K562 (cell line): ENCODE measurements around the gene SIKE1. TPM values are rescaled to one million over a fixed set of nuclear protein-coding genes. Genes with fewer than 3 reads are reported as not detected.
"Not testable (repeated sequence)": the region's sequence is repeated elsewhere in the genome, so short reads cannot be mapped to it uniquely, and the experiment has no call there.

Experiments
- ATAC-seq: fragments of 200-7000 bp; cut with Tn5 transposase; 3 replicates; pipeline ENCODE4 v1.9.1; 2020; ENCODE audit warnings: moderate library complexity
- BruUV-seq: library from RNA; stranded (reverse); fragments of 400-500 nt; replicated peaks from 2 replicates; lab custom pipeline; 2021; lab: Mats Ljungman, UMichigan
- CTCF ChIA-PET: fragments of 300-600 bp; formaldehyde crosslinking; extraction: SDS; loops from one replicate; lab custom pipeline; 2021; ENCODE audit warnings: low intra/inter-chr PET ratio; lab: Yijun Ruan, JAX
- POLR2A ChIA-PET: fragments of 300-600, 350-650 bp; sonication (Branson Sonifier 250); formaldehyde crosslinking; extraction: SDS; loops from one replicate; lab custom pipeline; 2021; ENCODE audit warnings: antibody characterized with exemption, inconsistent platforms; lab: Yijun Ruan, JAX
- DNase-seq, 4 experiments: peaks; one replicate each; pipeline versions ENCODE4 v3.0.0 to v3.0.0-alpha.2; 2011 to 2018; ENCODE audit warnings: low spot score in 3 of 4, mixed read lengths in 3 of 4; ENCODE audit errors: extremely low read depth in 1 of 4
- FAIRE-seq: peaks from 2 replicates; lab custom pipeline; 2011; peaks lifted over from hg19 to GRCh38; lab: Jason Lieb, UNC
- H2AFZ ChIP-seq: 2 replicates; pipeline ENCODE4 v1.6.0; 2011; ENCODE audit warnings: low read depth, low read length, control low read depth, inconsistent platforms
- H3K27ac ChIP-seq: fragments of 200-600 bp; 3 replicates; pipeline ENCODE4 v1.8.0; 2011; ENCODE audit warnings: low read depth, mild to moderate bottlenecking, control low read depth, inconsistent platforms, low read length, moderate library complexity, mixed read lengths; ENCODE audit errors: extremely low read depth
- H3K27me3 ChIP-seq, 2 experiments: fragments of 300-600 bp in 1 of 2; 2 replicates in 1 of 2; 3 replicates in 1 of 2; pipeline versions ENCODE4 v1.6.0 to v1.8.0; 2011; ENCODE audit warnings: inconsistent platforms in 2 of 2, low read length in 2 of 2, mild to moderate bottlenecking in 1 of 2, mixed read lengths in 1 of 2, moderate library complexity in 1 of 2; ENCODE audit not compliant: control insufficient read depth in 2 of 2, insufficient read depth in 2 of 2
- H3K36me3 ChIP-seq: fragments of 300-600 bp; 3 replicates; pipeline ENCODE4 v1.8.0; 2011; ENCODE audit warnings: mild to moderate bottlenecking, low read length, inconsistent platforms; ENCODE audit not compliant: control insufficient read depth, insufficient read depth
- H3K4me1 ChIP-seq, 2 experiments: fragments of 200-600 bp in 1 of 2; replicated peaks in 1 of 2; 2 replicates in 1 of 2; 3 replicates in 1 of 2; pipeline versions ENCODE4 v1.5.1 to v1.8.0; 2011; ENCODE audit warnings: inconsistent platforms in 2 of 2, low read length in 2 of 2, mild to moderate bottlenecking in 1 of 2, mixed read lengths in 1 of 2, moderate library complexity in 1 of 2; ENCODE audit not compliant: control insufficient read depth in 2 of 2, insufficient read depth in 2 of 2
- H3K4me2 ChIP-seq: 2 replicates; pipeline ENCODE4 v1.6.1; 2011; ENCODE audit warnings: low read length, control low read depth, inconsistent platforms, mixed read lengths; ENCODE audit not compliant: insufficient read depth
- H3K4me3 ChIP-seq: fragments of 200-600 bp; sonication (generic), shearing (Covaris generic); 2 replicates; pipeline ENCODE4 v1.5.1; 2016; ENCODE audit warnings: control low read depth, inconsistent platforms
- H3K79me2 ChIP-seq: fragments of 200-600 bp; 3 replicates; pipeline ENCODE4 v1.8.0; 2011; ENCODE audit warnings: low read length, inconsistent platforms; ENCODE audit not compliant: control insufficient read depth, insufficient read depth
- H3K9ac ChIP-seq, 2 experiments: 2 replicates each; pipeline versions ENCODE4 v1.6.0 to v1.6.1; 2011; ENCODE audit warnings: low read depth in 2 of 2, low read length in 2 of 2, control low read depth in 1 of 2, inconsistent platforms in 1 of 2, mild to moderate bottlenecking in 1 of 2, mixed read lengths in 1 of 2; ENCODE audit not compliant: insufficient read depth in 1 of 2
- H3K9me1 ChIP-seq: one replicate; pipeline ENCODE4 v1.6.0; 2011; ENCODE audit warnings: inconsistent platforms, mild to moderate bottlenecking, low read length, moderate library complexity; ENCODE audit not compliant: control insufficient read depth, insufficient read depth
- H3K9me3 ChIP-seq: replicated peaks from 2 replicates; pipeline ENCODE4 v1.5.1; 2011; ENCODE audit warnings: low read depth, low read length, inconsistent platforms; ENCODE audit not compliant: control insufficient read depth, insufficient read depth
- H4K20me1 ChIP-seq: replicated peaks from 2 replicates; pipeline ENCODE4 v1.6.1; 2011; ENCODE audit warnings: low read length, inconsistent platforms, mixed read lengths; ENCODE audit not compliant: control insufficient read depth, insufficient read depth
- FOXA3 ChIP-seq, 2 experiments: fragments of 450-650 bp in 1 of 2; sonication (generic) in 1 of 2; formaldehyde crosslinking; IDR thresholded peaks in 1 of 2; conservative IDR thresholded peaks in 1 of 2; 2 replicates each; pipeline versions ENCODE4 v1.4.0 to v1.8.0; 2020 to 2022; ENCODE audit warnings: mild to moderate bottlenecking in 2 of 2, missing genetic modification reagents in 1 of 2
- YY1 ChIP-seq, 3 experiments: IDR thresholded peaks; 2 replicates each; pipeline ENCODE4 v1.6.1; 2011; ENCODE audit warnings: low read length in 2 of 3, mild to moderate bottlenecking in 2 of 3, moderate library complexity in 2 of 3, borderline replicate concordance in 1 of 3, control low read depth in 1 of 3, low read depth in 1 of 3; ENCODE audit not compliant: insufficient read depth in 3 of 3, insufficient replicate concordance in 2 of 3, control insufficient read depth in 1 of 3, insufficient read length in 1 of 3; ENCODE audit errors: extremely low read depth in 1 of 3
- ZBTB11 ChIP-seq, 3 experiments: fragments of 200-800 bp in 1 of 3; fragments of 250-450 bp in 1 of 3; fragments of 450-650 bp in 1 of 3; sonication (Bioruptor Pico) in 1 of 3; sonication (Bioruptor generic) in 1 of 3; formaldehyde crosslinking in 1 of 3; IDR thresholded peaks; 2 replicates each; pipeline versions ENCODE4 v1.6.1 to v1.8.0; 2016 to 2022; ENCODE audit warnings: mild to moderate bottlenecking in 2 of 3, missing genetic modification characterization in 2 of 3, missing compliant biosample characterization in 1 of 3, moderate library complexity in 1 of 3
- WGBS: fragments of 100-300 bp; shearing (Covaris generic); methylation state at CpG from one replicate; pipeline ENCODE4 v1.1.6; 2016; ENCODE audit warnings: low coverage, mixed read lengths; ENCODE audit not compliant: insufficient coverage; ENCODE audit errors: missing lambda C conversion rate; 5-methylcytosine and 5-hydroxymethylcytosine counted together
- in situ Hi-C: fragments of 300-500 bp; cut with MboI; formaldehyde crosslinking; loops from 4 replicates; pipeline ENCODE4 v1.15.0; 2018; ENCODE audit warnings: inconsistent platforms, mixed read lengths
- intact Hi-C: fragments of 100-400 bp; cut with micrococcal nuclease; formaldehyde crosslinking; loops from 2 replicates; pipeline ENCODE4 v1.14.2; 2022
- polyA plus RNA-seq, 8 experiments: library from polyadenylated mRNA; depleted of rRNA in 4 of 8; stranded (reverse) in 5 of 8; unstranded in 3 of 8; fragments of >200 nt; fragmentation: Nextera tagmentation in 2 of 8; fragmentation: Illumina TruSeq in 1 of 8; extraction: Ambion mirVana in 2 of 8; extraction: Trizol in 1 of 8; gene quantifications; 2 replicates each; pipeline versions ENCODE4 v1.2.1 to v1.2.3, GENCODE V29; 2011 to 2014; ENCODE audit warnings: inconsistent platforms in 1 of 8, missing spikeins in 1 of 8
- total RNA-seq, 7 experiments: library from RNA; depleted of rRNA in 6 of 7; stranded (reverse); fragments of >200 nt in 6 of 7; fragmentation: Illumina TruSeq in 2 of 7; extraction: Trizol in 2 of 7; gene quantifications; 2 replicates each; pipeline versions ENCODE4 v1.2.1 to v1.2.3, GENCODE V29; 2011 to 2021; ENCODE audit warnings: low replicate concordance in 1 of 7

SIKE1 gene
- total and polyA plus RNA-seq, 9 of the 15 experiments (the other 6 are each of a cell fraction or from before 2014, with no cell fraction given) = 21.8 to 144 (median 76.3) TPM

GRCh38 chr1:114755006-114755931, 25.2 kb downstream of the SIKE1 start (continued):
- peak in 1 of 2 experiments; percentile 71; a peak in 2 of 4 replicates for TF ChIP-seq FOXA3 (CRISPR knock-in tag; conservative IDR thresholded peaks at IDR 0.05 in 1 of 2, IDR thresholded peaks at IDR 0.05 in 1 of 2)
- TF ChIP-seq YY1 (IDR thresholded peaks at IDR 0.05; ENCODE audit: borderline replicate concordance in 1 of 3, control insufficient read depth in 1 of 3, extremely low read depth in 1 of 3, insufficient read depth in 3 of 3, insufficient read length in 1 of 3, insufficient replicate concordance in 2 of 3, low read depth in 1 of 3, low read length in 2 of 3) = peak in 1 of 3 experiments; percentile 28

GRCh38 chr1:114753702-114754101, 26.8 kb downstream of the SIKE1 start:
- POLR2A ChIA-PET = interaction anchor here (1.0 to 1.4 kb wide), 2 partner anchors 12 to 32 kb away, joined by 4 to 5 read pairs; no protein-coding TSS in a partner anchor
- H3K9ac ChIP-seq, H3K27ac ChIP-seq, H3K9me3 ChIP-seq, H3K27me3 ChIP-seq, H3K4me2 ChIP-seq, H3K9me1 ChIP-seq, H2AFZ ChIP-seq, H3K4me3 ChIP-seq, ATAC-seq, in situ Hi-C loops, CTCF ChIA-PET, BruUV-seq, DNase-seq, FAIRE-seq: not testable (repeated sequence)
- 0 out of 6 replicates have a peak, but pooled peaks of 1 of the 3 experiments have one; percentile 4 for TF ChIP-seq ZBTB11 (CRISPR knock-in tag; IDR thresholded peaks at IDR 0.05)
- H4K20me1 ChIP-seq = peaks cover 62% of the 10 kb centered on the region
- intact Hi-C loops = loop anchor here (10.0 kb wide), 1 partner anchor 409 kb away; no protein-coding TSS in a partner anchor
- 89% methylated on average over 5 of the region's 6 CpGs for WGBS
- peaks cover 69% of the 10 kb centered on the region for H3K36me3 ChIP-seq
- peaks cover 3 to 33% of the 10 kb centered on the region in 2 experiments; a peak in 4 of 5 replicates for H3K4me1 ChIP-seq
- peaks cover 92% of the 10 kb centered on the region for H3K79me2 ChIP-seq
